HL-60/S4 treated with phorbol 12-myristate 13-acetate at 8.2 ng/mL for 4 days and 3 days (cell line): ENCODE data around the gene PRDM10.
"Not testable (repeated sequence)": the region's sequence is repeated elsewhere in the genome, so short reads cannot be mapped to it uniquely, and the experiment has no call there.

Source experiments
- in situ Hi-C: fragments of 300-500 bp; cut with MboI; formaldehyde crosslinking; loops from 2 replicates; pipeline ENCODE4 v1.15.0; 2022; ENCODE audit warnings: low sequenced_read_pairs

PRDM10 gene

DNA sequence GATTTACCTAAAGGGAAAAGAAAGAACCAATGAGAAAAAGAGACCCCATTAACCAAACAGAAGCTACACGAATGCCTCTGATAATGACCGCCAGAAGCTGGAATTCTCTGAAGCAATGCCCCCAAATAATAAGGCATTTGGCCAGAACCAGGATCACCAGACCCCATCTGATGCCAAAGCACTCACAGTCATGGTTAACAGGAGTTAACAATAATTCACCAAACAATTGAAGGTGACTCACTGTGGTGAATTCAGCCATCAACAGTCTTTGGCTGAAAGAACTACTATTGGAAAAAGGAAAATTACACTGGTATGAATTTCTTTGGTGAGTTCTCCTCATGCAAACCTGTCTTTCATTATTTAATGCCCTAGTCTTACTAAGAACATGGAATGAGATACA, 85.4 kb downstream of the PRDM10 start:
- in situ Hi-C loops = no loop called here

DNA sequence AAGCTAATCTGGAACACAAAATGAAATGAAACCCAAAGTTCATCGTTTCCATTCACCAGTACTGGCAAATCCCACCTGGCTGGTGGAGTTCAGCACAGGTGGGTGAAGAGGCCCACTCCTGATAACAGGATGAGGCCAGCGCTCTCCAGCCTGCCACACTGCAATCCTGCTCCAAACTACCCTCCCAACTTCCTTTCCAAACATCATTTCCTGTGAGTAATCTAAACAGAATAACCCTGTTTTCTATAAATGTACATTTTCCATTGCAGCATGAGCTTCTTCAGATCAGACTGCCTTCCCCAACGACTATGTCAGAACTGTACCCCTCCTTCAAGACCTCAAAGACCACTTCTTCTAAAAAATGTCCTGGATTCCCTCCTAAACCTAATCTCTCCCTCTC, 91.3 kb downstream of the PRDM10 start:
- in situ Hi-C loops = no loop called here

DNA sequence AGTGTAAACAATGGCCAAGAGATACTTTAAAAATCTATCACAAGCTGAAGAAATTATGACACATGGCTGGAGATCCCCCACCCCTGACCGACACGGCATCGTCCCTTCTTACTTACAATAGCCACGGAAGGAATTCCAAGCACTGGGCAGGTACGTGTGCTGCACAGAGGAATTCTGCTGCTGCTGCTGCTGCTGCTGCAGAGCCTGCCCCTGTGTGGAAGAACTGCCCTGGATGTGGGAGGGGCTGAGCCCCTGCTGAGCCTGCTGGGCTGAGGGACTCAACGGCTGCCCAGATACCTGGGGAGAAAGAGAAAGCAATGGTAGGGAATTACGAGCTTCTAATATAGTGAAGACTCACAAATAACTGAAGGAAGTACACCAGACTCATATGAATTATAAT, 92.3 kb downstream of the PRDM10 start:
- in situ Hi-C loops = no loop called here

DNA sequence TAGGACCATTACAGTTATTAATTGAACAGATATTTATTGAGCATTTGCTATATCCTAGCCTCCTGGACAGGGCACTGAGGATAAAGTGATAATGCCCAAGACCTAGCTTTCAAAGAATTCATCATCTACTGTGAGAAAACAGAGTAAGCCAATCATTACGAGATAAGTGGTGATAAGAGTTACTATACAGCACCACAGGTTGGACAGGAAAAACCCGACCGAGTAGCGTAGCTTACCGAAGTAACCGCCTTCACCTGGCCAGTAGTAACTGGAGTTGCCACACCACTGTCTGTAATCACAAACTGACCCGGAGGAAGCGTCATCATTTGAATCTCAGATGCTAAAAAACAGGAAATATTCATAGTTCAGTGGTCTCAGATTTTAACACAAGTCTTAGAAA, 97.2 kb downstream of the PRDM10 start:
- in situ Hi-C loops = no loop called here

DNA sequence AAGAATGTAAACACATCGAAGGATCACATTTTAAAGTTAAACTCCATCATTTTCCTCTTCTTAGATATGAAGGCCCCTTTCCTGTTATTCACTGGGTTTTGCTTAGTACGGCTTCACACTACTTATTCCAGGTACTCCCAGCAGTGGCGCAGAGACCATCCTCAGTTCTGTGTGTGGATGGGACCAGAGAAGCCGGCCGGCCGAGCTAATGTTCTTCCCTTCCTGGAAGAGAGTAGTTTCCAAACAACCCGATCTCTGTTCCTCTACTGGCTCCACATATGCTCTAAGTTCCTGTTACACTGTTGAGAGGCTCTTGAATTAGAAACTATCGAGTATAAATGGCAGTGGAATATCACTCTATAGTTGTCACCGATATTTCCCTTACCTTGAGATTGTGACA, 106.6 kb downstream of the PRDM10 start:
- in situ Hi-C loops = no loop called here

GRCh38 chr11:129895126-129896041, 107.3 kb downstream of the PRDM10 start, which contains the start of gene NFRKB:
Gene NFRKB (minus strand): TSS chr11:129895578. CDS start chr11:129892849, 2,729 bp downstream.
- in situ Hi-C loops = no loop called here

GRCh38 chr11:129894278-129895125, 108.1 kb downstream of the PRDM10 start:
- in situ Hi-C loops = no loop called here

- in situ Hi-C loops = no loop called here
Observed at GRCh38 chr11:129888451-129888850, 114.2 kb downstream of the PRDM10 start.

GRCh38 chr11:129885381-129885780, 117.3 kb downstream of the PRDM10 start:
- in situ Hi-C loops = no loop called here

DNA sequence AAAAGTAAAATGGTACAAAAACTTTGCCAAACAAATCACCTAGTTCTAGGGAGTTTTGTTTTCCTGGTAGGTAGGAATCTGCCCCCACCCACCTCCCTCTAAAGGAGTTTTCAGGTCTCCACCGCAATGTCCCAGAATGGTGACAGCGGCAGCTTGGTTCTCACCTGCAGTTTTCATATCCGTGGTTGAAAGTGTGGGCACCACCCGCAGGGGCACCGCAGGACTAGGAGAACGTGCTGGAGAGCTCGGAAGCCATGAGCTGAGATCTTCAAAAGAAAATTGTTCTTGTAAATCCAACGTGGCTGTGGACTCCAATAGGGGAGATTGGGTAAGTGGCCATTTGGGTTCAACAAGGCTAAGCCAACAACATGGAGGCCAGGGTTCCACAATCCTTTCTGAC, 118.1 kb downstream of the PRDM10 start:
- in situ Hi-C loops = no loop called here

DNA sequence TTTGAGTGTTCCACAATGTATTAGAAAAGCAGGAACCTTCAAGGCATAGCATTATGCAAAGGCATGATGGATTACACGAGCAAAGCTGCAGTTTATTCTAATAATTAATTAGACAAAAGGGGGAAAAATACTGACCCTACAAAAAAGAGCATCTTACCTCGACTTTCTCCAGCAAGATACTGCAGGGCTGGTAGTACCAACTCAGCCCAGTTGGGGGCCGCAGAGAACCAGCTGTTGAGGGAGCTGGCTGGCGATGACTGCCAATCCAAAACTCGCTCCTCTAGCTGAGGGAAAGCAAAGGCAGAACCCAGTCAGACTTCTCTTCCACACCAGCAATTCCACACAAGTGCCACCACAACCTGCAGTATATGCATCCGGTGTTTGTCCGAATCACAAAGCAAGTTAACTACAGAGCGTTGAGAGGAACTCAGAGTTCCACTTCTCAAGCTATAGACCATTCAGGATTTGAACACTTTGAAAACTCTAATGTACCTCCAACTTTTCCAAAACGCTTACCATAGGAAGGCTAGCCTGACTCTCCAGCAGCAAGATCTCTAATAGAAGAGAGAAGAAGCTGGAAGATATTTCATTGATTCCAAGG, 121.0 kb downstream of the PRDM10 start:
- in situ Hi-C loops = no loop called here

- in situ Hi-C loops = no loop called here
Observed at GRCh38 chr11:129880311-129880710, 122.3 kb downstream of the PRDM10 start.

DNA sequence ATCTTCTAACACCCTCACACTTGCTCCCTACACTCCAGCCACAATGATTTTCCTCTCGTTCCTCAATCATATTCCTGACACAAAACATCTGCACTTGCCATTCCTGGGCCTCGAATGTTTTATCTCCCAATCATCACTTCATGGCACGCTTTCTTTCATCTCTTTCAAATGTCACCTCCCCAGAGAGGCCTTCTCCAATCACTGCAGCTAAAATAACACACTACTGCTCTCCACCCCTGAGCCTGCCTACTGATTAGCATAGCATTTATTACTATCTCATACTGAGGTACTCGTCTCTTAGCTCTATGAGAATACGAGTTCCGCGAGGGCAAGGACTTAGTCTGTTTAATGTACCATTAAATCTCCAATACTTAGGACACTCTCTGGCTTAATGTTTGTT, 130.7 kb downstream of the PRDM10 start:
- in situ Hi-C loops = no loop called here

DNA sequence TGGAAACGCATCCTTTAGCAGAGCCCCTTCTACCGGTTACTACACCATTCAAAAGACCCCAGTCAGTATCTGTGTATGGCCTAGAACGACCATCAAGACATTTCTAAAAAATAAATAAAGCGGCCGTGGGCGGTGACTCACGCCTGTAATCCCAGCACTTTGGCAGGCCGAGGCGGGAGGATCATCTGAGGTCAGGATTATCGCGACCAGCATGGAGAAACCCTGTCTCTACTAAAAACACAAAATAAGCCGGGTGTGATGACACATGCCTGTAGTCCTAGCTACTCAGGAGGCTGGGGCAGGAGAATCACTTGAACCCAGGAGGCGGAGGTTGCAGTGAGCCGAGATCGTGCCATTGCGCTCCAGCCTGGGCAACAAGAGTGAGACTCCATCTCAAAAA, 134.0 kb downstream of the PRDM10 start:
- in situ Hi-C loops = not testable (repeated sequence)

GRCh38 chr11:129866311-129866710, 136.3 kb downstream of the PRDM10 start:
- in situ Hi-C loops = no loop called here

DNA sequence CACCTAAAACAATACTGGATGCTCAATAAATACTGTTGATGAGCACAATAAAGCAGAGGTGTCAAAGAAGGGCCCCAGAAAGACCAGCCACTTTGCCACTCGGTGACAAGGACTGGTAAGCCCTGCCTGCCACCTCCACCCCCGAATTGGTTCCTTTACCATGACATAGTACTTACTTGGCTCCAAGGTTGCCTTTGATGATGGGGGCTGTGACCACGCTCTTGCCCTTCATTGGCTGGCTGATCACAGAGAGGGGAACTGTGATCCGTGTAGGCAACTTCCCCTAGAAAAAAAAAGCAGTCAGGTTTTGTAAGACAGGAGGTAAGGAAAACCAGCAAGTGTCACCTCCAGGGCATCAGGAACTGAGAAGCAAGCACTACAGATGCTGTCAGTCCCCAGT, 136.9 kb downstream of the PRDM10 start:
- in situ Hi-C loops = no loop called here

DNA sequence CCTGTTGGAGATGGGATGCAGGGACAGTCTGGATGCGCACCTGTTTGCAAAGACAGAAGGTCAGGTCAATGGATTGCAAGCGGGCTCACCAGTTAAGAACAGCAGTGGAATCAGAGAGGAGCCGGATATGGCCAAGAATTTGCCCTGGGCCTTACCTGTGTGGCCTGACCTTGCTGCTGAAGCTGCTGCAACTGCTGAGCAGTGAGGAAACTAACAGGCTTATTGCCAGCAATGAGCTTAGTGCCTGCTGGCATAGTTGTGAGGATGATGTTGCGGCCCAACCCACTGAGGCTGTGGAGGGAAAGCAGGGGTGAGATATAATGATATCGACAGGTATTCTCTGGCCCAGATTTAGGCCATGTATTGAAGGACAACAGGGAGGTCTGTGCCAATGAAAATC, 137.8 kb downstream of the PRDM10 start:
- in situ Hi-C loops = no loop called here

DNA sequence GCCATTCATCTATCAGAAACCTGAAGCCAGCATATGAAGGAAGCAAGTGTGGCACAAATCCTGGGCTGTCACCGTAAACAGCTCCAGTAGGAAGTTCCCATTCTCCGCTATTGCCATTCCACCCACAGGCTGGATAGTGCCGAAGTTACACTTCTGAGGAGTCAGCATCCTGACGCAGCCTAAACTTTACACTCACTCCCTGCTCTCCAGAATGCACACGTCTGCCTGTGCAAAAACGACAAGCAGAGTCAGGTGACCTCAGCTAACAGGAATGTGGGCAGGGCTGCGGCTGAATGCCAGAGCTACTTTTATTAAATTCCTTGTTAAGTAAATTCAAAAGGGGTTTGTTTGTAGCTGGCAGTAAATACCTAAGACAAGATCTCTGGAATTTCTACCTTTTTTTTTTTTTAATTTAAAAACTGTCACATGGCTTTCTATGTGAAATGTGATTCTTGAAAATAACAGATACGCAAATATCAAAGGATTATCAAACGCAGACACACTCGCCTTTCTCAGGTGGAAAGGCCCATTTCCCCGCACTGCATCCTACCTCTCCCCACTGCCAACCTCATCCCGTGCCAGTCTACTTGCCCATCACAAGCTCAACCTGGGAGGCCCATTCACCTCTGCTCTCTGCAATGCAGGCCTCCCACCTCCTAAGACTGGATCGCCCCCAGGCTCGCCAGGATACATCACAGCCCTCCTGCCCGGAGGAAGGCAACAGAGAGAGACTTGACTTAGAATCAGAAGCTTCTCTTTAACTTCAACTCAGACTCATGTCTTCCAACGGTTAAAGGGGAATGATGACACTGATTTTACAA, 140.7 kb downstream of the PRDM10 start:
- in situ Hi-C loops = no loop called here

DNA sequence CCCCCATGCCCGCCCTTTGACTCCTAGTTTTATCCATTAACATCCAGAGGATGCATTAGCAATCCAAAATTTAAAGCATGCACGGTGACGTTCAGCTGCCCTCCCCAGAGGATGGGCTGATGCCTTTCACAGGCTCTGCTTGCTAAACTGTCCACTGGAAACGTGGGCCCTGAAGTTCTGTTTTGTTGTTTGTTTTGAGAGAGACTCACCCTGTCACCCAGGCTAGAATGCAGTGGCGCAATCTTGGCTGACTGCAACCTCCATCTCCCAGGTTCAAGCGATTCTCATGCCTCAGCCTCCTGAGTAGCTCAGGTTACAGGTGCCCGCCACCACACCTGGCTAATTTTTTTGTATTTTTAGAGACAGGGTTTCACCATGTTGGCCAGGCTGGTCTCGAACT, 146.6 kb downstream of the PRDM10 start:
- in situ Hi-C loops = no loop called here

GRCh38 chr11:129855086-129855485, 147.5 kb downstream of the PRDM10 start:
- in situ Hi-C loops = no loop called here
